GM10266 (cell line): ENCODE results near the gene ANXA4.
"Not testable (repeated sequence)": the region's sequence is repeated elsewhere in the genome, so short reads cannot be mapped to it uniquely, and the experiment has no call there.

Experiments used
- DNase-seq: peaks from one replicate; pipeline ENCODE4 v3.0.0; 2012; ENCODE audit errors: extremely low spot score
- TF ChIP-seq, protein P1 (sequence below): IDR thresholded peaks from 2 replicates; pipeline ENCODE4 v1.5.1; 2012; ENCODE audit warnings: mild to moderate bottlenecking, low read depth; ENCODE audit not compliant: control insufficient read depth, insufficient read depth; ENCODE audit errors: missing control alignments

ANXA4 gene

DNA sequence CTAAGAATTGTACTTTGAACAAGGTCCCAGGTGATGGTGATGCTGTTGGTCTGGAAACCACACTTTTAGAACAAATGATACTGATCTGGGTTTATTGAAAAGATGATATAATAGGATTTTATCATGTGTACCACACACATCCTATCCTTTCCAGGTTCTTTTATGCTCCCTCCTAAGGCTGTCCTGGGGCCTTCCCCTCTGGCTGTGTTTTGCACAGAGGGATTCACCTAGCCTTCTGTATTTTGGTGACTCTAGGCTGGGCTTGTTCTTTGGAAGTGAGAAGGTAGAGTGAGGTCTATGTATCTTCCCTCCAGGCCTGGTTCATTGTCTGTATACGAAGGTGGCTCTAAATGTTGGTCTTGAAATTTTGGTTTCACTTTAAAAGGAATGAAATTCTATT is 12.7 kb downstream of the ANXA4 start:
- TF ChIP-seq, protein P1, sequence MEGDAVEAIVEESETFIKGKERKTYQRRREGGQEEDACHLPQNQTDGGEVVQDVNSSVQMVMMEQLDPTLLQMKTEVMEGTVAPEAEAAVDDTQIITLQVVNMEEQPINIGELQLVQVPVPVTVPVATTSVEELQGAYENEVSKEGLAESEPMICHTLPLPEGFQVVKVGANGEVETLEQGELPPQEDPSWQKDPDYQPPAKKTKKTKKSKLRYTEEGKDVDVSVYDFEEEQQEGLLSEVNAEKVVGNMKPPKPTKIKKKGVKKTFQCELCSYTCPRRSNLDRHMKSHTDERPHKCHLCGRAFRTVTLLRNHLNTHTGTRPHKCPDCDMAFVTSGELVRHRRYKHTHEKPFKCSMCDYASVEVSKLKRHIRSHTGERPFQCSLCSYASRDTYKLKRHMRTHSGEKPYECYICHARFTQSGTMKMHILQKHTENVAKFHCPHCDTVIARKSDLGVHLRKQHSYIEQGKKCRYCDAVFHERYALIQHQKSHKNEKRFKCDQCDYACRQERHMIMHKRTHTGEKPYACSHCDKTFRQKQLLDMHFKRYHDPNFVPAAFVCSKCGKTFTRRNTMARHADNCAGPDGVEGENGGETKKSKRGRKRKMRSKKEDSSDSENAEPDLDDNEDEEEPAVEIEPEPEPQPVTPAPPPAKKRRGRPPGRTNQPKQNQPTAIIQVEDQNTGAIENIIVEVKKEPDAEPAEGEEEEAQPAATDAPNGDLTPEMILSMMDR, result no peak

DNA sequence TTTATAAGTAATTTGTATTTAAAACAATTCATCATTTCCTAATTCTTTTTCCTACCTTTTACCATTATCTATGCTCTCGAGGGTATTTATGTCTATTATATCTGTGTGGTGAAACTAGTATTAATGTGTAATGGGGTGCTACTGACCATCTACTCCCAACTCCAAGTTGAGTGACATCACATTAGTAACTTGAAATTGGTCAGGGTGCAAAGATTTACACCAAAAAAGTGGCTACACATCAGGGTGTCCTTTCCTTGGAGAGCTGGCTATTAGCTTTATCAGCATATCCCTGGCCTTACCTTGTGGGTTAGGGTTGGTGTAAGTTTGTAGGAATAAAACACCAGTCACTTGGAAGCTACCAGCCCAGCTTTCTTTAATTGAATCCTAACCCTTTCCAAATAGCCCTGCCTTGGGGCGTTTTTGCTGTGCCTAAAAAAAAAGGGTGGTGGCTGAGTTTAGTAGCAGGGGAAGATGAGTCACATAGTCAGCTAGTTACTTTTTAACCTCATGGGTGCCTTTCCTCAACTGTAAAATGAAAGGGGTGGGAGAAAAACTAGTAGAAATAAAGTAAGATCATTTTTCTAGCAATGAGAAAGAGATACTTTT is 14.0 kb downstream of the ANXA4 start:
- DNase-seq, result no peak
- TF ChIP-seq, protein P1, result no peak

More for the DNA sequence above, 12.7 kb downstream of the ANXA4 start:
- DNase-seq, result no peak

DNA sequence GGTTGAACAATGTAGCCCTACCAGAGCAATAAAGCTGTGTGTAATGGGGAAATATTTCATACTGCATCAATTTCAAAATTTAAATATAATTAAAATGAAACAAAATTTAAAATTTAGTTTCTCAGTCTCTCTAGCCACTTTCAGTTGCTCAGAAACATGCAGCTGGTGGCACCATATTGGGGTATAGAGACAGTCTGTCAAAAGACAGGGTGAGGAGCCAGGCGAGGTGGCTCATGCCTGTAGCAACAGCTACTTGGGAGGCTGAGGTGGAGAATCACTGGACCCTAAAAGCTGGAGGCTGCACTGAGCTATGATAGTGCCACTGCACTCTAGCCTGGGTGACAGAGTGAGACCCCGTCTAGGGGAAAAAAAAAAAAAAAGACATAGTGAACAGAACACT is 20.1 kb downstream of the ANXA4 start:
- no peak for DNase-seq
- TF ChIP-seq, protein P1, result no peak

DNA sequence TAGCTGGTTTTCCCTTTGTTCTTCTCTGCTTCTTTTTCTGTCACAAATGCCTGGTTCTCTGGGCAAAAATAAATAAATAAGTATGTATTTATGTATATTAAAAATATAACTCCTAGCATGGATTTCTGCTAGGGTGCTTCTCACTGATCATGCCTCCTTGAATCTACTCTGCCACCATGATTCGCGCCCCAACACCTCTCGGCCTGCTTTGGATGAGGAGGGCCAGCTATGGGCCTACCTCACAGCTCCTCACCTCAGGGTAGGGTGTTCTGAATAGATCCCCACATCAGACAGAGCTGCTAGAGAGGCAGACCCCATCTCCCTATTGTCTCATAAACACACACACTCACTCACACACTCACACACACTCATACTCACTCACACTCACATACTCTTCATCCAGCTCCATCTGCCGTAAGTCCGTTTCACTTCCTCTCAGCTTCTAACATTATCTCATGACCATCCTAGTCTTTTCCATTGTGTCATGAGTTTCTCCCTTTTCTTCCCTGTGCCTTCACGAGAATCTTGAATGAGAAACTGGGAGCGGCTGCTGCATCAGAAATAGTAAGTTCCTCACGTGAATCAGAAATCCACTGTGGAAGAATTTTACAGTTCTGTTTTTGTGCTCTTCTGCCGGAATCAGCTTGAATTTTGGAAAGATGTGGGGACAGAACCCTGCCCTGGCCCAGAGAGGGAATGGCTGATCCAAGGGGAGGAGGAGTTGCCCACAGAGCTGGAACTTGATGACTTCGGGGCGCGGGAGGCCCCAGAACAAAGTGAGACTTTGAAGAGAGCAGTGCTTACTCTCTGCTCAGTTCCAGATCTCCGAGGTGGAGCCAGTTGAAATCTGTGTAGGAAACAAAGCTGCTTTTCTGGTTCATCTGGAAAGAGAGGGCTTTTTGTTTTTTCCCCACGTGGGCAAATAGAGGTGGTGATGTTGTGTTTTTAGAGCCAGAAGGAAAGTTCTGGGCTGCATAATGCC is 20.9 kb downstream of the ANXA4 start:
- no peak for DNase-seq
- TF ChIP-seq, protein P1, result no peak

DNA sequence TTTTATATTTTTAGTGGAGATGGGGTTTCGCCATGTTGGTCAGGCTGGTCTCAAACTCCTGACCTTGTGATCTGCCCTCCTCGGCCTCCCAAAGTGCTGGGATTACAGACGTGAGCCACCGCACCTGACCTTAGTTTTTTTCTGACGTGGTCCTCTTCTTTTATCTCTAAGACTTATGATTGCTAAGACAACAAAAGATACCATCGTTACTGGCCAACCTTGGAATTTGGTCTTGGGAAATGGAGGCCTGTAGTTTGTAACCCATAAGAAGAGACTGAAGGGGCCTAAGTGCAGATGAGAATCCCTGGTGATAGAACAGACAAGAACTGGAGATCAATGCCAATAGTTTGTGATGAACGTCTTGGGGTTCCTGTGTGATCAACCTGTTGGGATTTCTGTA is 21.9 kb downstream of the ANXA4 start:
- not testable (repeated sequence) for DNase-seq

DNA sequence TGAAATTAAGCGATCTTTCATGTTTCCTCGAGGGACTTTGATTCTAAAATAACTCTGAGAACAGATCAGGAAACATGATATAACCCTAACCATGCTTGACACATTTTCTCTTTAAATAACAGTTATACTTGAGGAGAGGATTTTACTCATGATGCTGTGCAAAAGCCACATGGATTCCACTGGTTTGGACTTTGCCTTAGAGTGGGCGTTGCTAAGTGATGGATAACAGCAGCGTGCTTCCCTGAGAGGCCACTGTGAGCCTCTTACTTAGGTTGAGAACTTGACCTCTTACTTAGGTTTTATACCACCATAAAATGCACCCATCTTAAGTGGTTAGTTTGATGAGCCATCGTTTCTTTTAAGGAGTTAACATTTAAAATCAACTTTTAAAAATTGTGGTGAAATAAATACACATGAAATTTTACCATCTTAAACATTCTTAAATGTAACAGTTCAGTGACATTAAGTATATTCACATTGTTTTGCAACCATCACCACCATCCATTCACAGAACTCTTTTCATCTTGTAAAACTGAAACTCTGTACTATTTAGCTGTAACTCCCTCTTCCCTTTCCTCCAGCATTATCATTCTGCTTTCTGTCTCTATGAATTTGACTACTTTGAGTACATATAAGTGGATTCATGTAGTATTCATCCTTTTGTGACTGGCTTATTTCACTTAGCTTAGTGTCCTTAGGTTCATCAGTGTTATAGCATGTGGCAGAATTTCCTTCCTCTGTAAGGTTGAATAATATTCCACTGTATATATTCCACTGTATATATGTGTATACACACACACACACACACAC is 22.6 kb downstream of the ANXA4 start:
- TF ChIP-seq, protein P1, result no peak
- no peak for DNase-seq

DNA sequence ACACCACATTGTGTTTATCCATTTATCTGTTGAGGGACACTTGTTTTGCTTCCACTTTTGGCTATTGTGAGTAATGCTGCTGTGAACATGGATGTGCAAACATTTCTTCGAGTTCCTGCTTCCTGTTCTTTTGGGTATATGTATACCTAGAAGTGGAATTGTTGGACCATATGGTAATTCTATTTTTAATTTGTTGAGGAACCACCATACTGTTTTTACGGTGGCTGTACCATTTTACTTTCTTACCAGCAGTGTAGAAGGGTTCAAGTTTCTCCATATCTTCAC is 23.1 kb downstream of the ANXA4 start:
- TF ChIP-seq, protein P1, result no peak
- no peak for DNase-seq
